Measurements from ENCODE around the gene STK32B.

DNA sequence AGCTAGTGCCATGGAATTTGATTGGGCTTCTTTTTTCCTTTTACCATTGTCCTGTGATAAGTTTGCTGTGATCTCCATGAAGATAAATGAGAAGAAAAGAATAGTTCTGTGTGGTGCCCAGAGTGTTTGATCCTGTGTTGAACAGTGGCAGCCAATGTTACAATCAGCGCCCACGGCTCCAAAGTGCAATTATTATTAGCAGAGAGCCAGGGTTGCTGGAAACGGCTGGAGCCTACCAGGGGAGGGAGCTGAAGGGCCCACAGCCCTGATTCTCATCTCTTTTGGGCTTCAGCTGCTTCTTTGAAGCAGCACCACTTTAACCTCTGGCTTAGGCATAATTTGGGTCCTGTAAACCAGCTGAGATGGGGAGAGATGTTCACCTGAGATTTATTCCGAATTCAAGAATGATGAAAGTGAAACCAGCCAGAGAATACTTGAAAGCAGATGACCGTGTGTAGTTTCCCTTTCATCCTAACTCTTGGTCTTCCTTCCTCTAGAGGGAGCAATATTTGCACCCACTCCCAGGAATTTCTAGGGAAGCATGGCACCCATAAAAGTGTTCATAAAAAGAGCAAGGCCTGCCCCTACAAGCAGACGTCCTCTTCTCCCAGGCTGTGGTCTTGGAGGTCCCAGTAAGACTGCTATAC is 358.8 kb downstream of the STK32B start:
- TF ChIP-seq, protein P1, sequence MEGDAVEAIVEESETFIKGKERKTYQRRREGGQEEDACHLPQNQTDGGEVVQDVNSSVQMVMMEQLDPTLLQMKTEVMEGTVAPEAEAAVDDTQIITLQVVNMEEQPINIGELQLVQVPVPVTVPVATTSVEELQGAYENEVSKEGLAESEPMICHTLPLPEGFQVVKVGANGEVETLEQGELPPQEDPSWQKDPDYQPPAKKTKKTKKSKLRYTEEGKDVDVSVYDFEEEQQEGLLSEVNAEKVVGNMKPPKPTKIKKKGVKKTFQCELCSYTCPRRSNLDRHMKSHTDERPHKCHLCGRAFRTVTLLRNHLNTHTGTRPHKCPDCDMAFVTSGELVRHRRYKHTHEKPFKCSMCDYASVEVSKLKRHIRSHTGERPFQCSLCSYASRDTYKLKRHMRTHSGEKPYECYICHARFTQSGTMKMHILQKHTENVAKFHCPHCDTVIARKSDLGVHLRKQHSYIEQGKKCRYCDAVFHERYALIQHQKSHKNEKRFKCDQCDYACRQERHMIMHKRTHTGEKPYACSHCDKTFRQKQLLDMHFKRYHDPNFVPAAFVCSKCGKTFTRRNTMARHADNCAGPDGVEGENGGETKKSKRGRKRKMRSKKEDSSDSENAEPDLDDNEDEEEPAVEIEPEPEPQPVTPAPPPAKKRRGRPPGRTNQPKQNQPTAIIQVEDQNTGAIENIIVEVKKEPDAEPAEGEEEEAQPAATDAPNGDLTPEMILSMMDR (IDR thresholded peaks at IDR 0.05; ENCODE audit: control extremely low read depth in 1 of 3, insufficient read depth in 1 of 3, low read depth in 1 of 3, low read length in 3 of 3) = peak; percentile 28 to 44 (median 28)
- TF ChIP-seq TAF1 (IDR thresholded peaks at IDR 0.05; ENCODE audit: low read depth, low read length) = no peak
- peak; percentile 23 to 35; a peak in 3 of 4 replicates for TF ChIP-seq RAD21 (IDR thresholded peaks at IDR 0.05 in 1 of 2, conservative IDR thresholded peaks at IDR 0.05 in 1 of 2; ENCODE audit: low read depth in 2 of 2, low read length in 2 of 2)
- no peak for TF ChIP-seq KDM4A (IDR thresholded peaks at IDR 0.05; ENCODE audit: low read depth, low read length, severe bottlenecking)
- TF ChIP-seq POLR2A (IDR thresholded peaks at IDR 0.05; ENCODE audit: control extremely low read depth in 1 of 2, low read depth in 2 of 2, low read length in 2 of 2) = no peak
- no peak for TF ChIP-seq ZNF274 (IDR thresholded peaks at IDR 0.05; ENCODE audit: borderline replicate concordance, extremely low read depth, low read length)
- TF ChIP-seq JUND (IDR thresholded peaks at IDR 0.05; ENCODE audit: low read length) = no peak
- TF ChIP-seq SUZ12 (IDR thresholded peaks at IDR 0.05; ENCODE audit: low read length) = no peak
- no peak for TF ChIP-seq TEAD4 (IDR thresholded peaks at IDR 0.05; ENCODE audit: low read depth, low read length)
- TF ChIP-seq, protein P2, sequence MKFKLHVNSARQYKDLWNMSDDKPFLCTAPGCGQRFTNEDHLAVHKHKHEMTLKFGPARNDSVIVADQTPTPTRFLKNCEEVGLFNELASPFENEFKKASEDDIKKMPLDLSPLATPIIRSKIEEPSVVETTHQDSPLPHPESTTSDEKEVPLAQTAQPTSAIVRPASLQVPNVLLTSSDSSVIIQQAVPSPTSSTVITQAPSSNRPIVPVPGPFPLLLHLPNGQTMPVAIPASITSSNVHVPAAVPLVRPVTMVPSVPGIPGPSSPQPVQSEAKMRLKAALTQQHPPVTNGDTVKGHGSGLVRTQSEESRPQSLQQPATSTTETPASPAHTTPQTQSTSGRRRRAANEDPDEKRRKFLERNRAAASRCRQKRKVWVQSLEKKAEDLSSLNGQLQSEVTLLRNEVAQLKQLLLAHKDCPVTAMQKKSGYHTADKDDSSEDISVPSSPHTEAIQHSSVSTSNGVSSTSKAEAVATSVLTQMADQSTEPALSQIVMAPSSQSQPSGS (IDR thresholded peaks at IDR 0.05; ENCODE audit: low read length) = no peak
- TF ChIP-seq EZH2 (IDR thresholded peaks at IDR 0.05; ENCODE audit: low read depth, low read length, severe bottlenecking) = no peak
- TF ChIP-seq CHD1 (IDR thresholded peaks at IDR 0.05; ENCODE audit: low read depth, low read length) = no peak
- TF ChIP-seq CBX8 (IDR thresholded peaks at IDR 0.05; ENCODE audit: borderline replicate concordance, low read depth, low read length) = no peak

All from H1 (cell line).